SK-N-SH treated with all-trans-retinoic acid at 6 μM for 48 hours (cell line): ENCODE data around the gene TRMT11.
A peak's percentile ranks its signal among the peaks of the same experiment; 100 is the strongest.

Source experiments
- ATAC-seq: fragments of 200-7000 bp; cut with Tn5 transposase; 3 replicates; pipeline ENCODE4 v1.9.1; 2020; ENCODE audit warnings: mild to moderate bottlenecking, moderate library complexity
- ARNTL ChIP-seq: fragments of 450-650 bp; formaldehyde crosslinking; IDR thresholded peaks from 2 replicates; pipeline ENCODE4 v1.5.0; 2020; ENCODE audit warnings: low read depth, mild to moderate bottlenecking, moderate library complexity, borderline replicate concordance
- BACH2 ChIP-seq: fragments of 250-450 bp; sonication (Bioruptor Pico); IDR thresholded peaks from 2 replicates; pipeline ENCODE4 v1.9.0; 2021; ENCODE audit warnings: mild to moderate bottlenecking, borderline replicate concordance
- CREB5 ChIP-seq: fragments of 250-450 bp; sonication (Bioruptor Pico); IDR thresholded peaks from 2 replicates; pipeline ENCODE4 v1.5.1; 2020; ENCODE audit warnings: low read depth, mild to moderate bottlenecking, moderate library complexity
- CSDC2 ChIP-seq: fragments of 250-450 bp; sonication (Bioruptor Pico); IDR thresholded peaks from 2 replicates; pipeline ENCODE4 v1.5.0; 2020; ENCODE audit warnings: mild to moderate bottlenecking, moderate library complexity
- CSRNP3 ChIP-seq: fragments of 250-450 bp; sonication (Bioruptor Pico); IDR thresholded peaks from 2 replicates; pipeline ENCODE4 v1.5.1; 2021; ENCODE audit warnings: mild to moderate bottlenecking, moderate library complexity
- ESRRG ChIP-seq: fragments of 250-450 bp; sonication (Bioruptor Pico); IDR thresholded peaks from 2 replicates; pipeline ENCODE4 v1.6.1; 2021; ENCODE audit warnings: mild to moderate bottlenecking
- GLIS3 ChIP-seq: fragments of 250-450 bp; sonication (Bioruptor Pico); IDR thresholded peaks from 2 replicates; pipeline ENCODE4 v1.5.0; 2020; ENCODE audit warnings: mild to moderate bottlenecking, moderate library complexity
- ISL1 ChIP-seq: fragments of 250-450 bp; sonication (Bioruptor Pico); IDR thresholded peaks from 2 replicates; pipeline ENCODE4 v2.1.2; 2022; ENCODE audit warnings: mild to moderate bottlenecking, moderate library complexity
- OSR1 ChIP-seq: fragments of 250-450 bp; sonication (Bioruptor Pico); IDR thresholded peaks from 2 replicates; pipeline ENCODE4 v1.8.0; 2022; ENCODE audit warnings: moderate library complexity, mild to moderate bottlenecking, inconsistent platforms
- PATZ1 ChIP-seq: fragments of 250-450 bp; sonication (Bioruptor Pico); IDR thresholded peaks from 2 replicates; pipeline ENCODE4 v1.8.0; 2020; ENCODE audit warnings: mild to moderate bottlenecking, moderate library complexity, borderline replicate concordance
- PPARA ChIP-seq: fragments of 250-450 bp; sonication (Bioruptor Pico); IDR thresholded peaks from 2 replicates; pipeline ENCODE4 v1.5.0; 2020; ENCODE audit warnings: mild to moderate bottlenecking, borderline replicate concordance
- RARB ChIP-seq: fragments of 250-450 bp; sonication (Bioruptor Pico); IDR thresholded peaks from 2 replicates; pipeline ENCODE4 v1.8.0; 2021; ENCODE audit warnings: mild to moderate bottlenecking, moderate library complexity
- SNAI2 ChIP-seq: fragments of 250-450 bp; sonication (Bioruptor Pico); IDR thresholded peaks from 2 replicates; pipeline ENCODE4 v1.5.0; 2020; ENCODE audit warnings: mild to moderate bottlenecking, moderate library complexity
- TOX ChIP-seq: fragments of 250-450 bp; sonication (Bioruptor Pico); IDR thresholded peaks from 2 replicates; pipeline ENCODE4 v1.8.0; 2021; ENCODE audit warnings: mild to moderate bottlenecking, moderate library complexity, borderline replicate concordance
- TSHZ2 ChIP-seq: fragments of 250-450 bp; sonication (Bioruptor Pico); IDR thresholded peaks from 2 replicates; pipeline ENCODE4 v1.5.0; 2020; ENCODE audit warnings: mild to moderate bottlenecking, moderate library complexity
- ZC3H10 ChIP-seq: fragments of 250-450 bp; sonication (Bioruptor Pico); IDR thresholded peaks from 2 replicates; pipeline ENCODE4 v1.5.1; 2021; ENCODE audit warnings: mild to moderate bottlenecking, moderate library complexity
- ZFP3 ChIP-seq: fragments of 250-450 bp; sonication (Bioruptor Pico); IDR thresholded peaks from 2 replicates; pipeline ENCODE4 v1.5.0; 2020; ENCODE audit warnings: mild to moderate bottlenecking, moderate library complexity
- ZFP30 ChIP-seq: fragments of 450-650 bp; formaldehyde crosslinking; IDR thresholded peaks from 2 replicates; pipeline ENCODE4 v1.5.0; 2022; ENCODE audit warnings: mild to moderate bottlenecking, moderate library complexity
- ZNF565 ChIP-seq: fragments of 450-650 bp; formaldehyde crosslinking; conservative IDR thresholded peaks from 2 replicates; pipeline ENCODE4 v1.5.0; 2020; ENCODE audit warnings: low read depth, mild to moderate bottlenecking, moderate library complexity
- ZNF70 ChIP-seq: fragments of 450-650 bp; formaldehyde crosslinking; IDR thresholded peaks from 2 replicates; pipeline ENCODE4 v1.5.0; 2020; ENCODE audit warnings: mild to moderate bottlenecking, moderate library complexity
- TF ChIP-seq, protein P1 (sequence below): fragments of 250-450 bp; sonication (Bioruptor Pico); IDR thresholded peaks from 2 replicates; pipeline ENCODE4 v1.8.0; 2021; ENCODE audit warnings: low read depth, mild to moderate bottlenecking, moderate library complexity, borderline replicate concordance

TRMT11 gene

DNA sequence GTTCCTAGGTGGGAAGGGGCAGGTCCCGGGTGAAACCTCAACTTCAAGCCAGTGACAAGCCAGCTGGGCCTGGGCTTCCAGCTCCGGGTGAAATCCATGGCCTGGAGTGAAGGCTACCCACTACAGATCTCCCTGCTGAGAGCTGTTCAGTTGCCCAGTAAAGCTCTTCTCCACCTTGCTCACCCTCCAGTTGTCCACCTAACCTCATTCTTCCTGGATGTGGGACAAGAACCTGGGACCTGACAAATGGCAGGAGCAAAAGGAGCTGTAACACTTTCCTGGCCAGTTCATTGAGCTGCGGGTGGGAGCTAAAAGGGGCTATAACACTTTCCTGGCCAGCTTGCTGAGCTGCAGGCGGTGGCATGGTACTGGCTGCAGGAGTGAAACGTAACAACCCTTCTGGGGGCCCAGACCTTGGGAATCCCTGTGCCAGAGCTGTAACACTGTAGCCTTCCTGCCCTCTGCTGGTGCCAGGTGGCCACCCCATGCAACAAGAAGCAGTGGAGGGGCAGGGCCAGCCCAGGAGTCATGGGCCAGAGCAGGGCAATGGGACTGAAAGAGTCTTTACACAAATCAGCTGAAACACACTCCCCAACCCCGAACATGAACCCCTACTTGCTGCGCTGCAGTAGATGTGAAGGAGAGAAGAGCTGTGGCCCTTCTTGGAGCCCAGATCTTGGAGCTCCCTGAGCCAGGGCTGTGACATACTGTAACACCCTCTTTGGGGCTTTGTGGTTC is 33.4 kb upstream of the TRMT11 start:
- TF ChIP-seq TSHZ2 (CRISPR knock-in tag) (no peak), CSRNP3 (CRISPR knock-in tag) (no peak), PPARA (CRISPR knock-in tag) (no peak), ZFP30 (CRISPR knock-in tag) (no peak), ZNF70 (CRISPR knock-in tag) (no peak), CSDC2 (no peak), ZC3H10 (CRISPR knock-in tag) (no peak), RARB (CRISPR knock-in tag) (no peak), ISL1 (no peak), SNAI2 (no peak), GLIS3 (CRISPR knock-in tag) (no peak), ESRRG (no peak), TOX (no peak), BACH2 (CRISPR knock-in tag) (no peak), PATZ1 (CRISPR knock-in tag) (no peak)
- TF ChIP-seq, protein P1, sequence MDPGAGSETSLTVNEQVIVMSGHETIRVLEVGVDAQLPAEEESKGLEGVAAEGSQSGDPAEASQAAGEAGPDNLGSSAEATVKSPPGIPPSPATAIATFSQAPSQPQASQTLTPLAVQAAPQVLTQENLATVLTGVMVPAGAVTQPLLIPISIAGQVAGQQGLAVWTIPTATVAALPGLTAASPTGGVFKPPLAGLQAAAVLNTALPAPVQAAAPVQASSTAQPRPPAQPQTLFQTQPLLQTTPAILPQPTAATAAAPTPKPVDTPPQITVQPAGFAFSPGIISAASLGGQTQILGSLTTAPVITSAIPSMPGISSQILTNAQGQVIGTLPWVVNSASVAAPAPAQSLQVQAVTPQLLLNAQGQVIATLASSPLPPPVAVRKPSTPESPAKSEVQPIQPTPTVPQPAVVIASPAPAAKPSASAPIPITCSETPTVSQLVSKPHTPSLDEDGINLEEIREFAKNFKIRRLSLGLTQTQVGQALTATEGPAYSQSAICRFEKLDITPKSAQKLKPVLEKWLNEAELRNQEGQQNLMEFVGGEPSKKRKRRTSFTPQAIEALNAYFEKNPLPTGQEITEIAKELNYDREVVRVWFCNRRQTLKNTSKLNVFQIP (CRISPR knock-in tag) = no peak
- ATAC-seq = 0 out of 3 replicates have a peak, but pooled peaks have one; percentile 10

- no peak for TF ChIP-seq ZNF70 (CRISPR knock-in tag)
- TF ChIP-seq CSRNP3 (CRISPR knock-in tag) = no peak
- TF ChIP-seq ARNTL (CRISPR knock-in tag) = no peak
- no peak for TF ChIP-seq ISL1
- TF ChIP-seq TOX = no peak
- no peak for ATAC-seq
Measured at GRCh38 chr6:125953502-125953875, 32.9 kb upstream of the TRMT11 start.

DNA sequence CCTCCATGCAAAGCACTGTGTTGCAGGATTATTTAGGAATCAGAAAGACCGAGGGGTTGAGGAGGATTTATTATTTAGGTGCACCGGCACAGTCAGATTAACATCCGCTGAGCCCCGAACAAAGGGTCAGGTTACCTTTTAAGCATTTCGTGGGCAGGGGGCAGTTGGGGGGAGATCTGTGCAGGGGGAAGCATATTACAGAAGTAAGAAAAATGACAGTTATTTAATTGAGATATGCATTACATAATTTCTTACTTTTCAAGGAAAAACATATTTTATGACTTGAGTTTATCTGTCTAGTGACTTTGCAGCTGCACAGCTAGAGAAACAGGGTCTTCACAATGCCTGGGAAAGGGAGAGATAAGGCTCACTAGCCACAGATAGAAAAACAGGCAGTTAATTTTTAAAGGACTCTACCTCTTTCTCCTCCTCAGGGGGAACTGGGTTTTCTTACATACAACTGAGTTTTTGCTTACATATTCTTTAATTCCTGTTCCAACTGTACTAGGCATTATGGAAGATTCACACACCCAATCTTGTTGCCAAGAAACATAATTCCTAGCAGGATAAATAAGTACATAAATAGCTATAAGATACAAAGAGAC is 31.5 kb upstream of the TRMT11 start:
- ATAC-seq = no peak
- TF ChIP-seq CSDC2 (no peak), ZNF565 (no peak), OSR1 (CRISPR knock-in tag) (no peak), PPARA (CRISPR knock-in tag) (no peak), ARNTL (CRISPR knock-in tag) (no peak), ZFP3 (no peak), GLIS3 (CRISPR knock-in tag) (no peak), PATZ1 (CRISPR knock-in tag) (no peak), TSHZ2 (CRISPR knock-in tag) (no peak), CREB5 (CRISPR knock-in tag) (no peak), ZC3H10 (CRISPR knock-in tag) (no peak)
